Measurements from ENCODE around the gene CHAC2.

CHAC2 gene

DNA sequence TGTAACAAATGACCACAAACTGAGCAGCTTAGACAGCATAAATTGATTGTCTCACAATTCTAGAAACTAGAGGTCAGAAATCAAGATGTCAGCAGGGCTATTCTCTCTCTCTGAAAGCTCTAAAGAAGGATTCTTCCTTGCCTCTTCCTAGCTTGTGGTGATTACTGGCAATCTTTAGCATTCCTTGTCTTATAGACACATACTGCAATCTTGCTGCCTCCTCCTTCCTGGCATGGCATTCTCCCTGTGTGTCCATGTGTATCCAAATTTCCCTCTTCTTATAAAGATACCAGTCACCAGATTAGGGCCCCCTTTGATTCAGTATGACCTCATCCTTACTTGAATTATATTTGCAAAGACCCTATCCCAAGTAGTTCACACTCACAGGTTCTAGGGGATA, 16.8 kb downstream of the CHAC2 start:
- no peak for DNase-seq (ENCODE audit: extremely low spot score)
- CTCF ChIA-PET = no interaction called here
- POLR2A ChIA-PET = interaction anchor here (1.2 kb wide), 1 partner anchor 17 kb away, joined by 6 read pairs; the partner anchor contains the start of gene CHAC2
- TF ChIP-seq ELF4 (IDR thresholded peaks at IDR 0.05) = no peak

DNA sequence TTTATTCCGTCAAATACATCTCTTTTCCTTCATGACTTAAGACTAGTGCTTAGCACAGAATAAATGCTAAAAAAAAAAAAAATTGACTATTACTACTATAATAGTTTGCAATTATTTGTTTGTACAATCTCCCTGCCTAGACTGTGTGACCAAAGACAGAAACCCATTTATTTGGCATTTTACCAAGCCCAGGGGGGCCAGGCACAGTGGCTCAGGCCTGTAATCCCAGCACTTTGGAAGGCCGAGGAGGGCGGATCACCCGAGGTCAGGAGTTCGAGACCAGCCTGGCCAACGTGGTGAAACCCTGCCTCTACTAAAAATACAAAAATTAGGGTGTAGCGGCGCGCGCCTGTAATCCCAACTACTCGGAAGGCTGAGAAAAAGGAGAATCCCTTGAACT, 17.8 kb downstream of the CHAC2 start:
- ChIA-PET CTCF (no interaction called here), POLR2A (interaction anchor here (2.4 kb wide), 1 partner anchor 18 kb away, joined by 23 read pairs; the partner anchor contains the start of gene CHAC2)
- TF ChIP-seq ARNT (IDR thresholded peaks at IDR 0.05) = no peak
- TF ChIP-seq BHLHE40 (IDR thresholded peaks at IDR 0.05; ENCODE audit: borderline replicate concordance) = no peak
- no peak for TF ChIP-seq L3MBTL2 (conservative IDR thresholded peaks at IDR 0.05)
- no peak for TF ChIP-seq ZNF384 (IDR thresholded peaks at IDR 0.05)
- no peak for TF ChIP-seq HDGF (IDR thresholded peaks at IDR 0.05; ENCODE audit: borderline replicate concordance)
- TF ChIP-seq LEF1 (IDR thresholded peaks at IDR 0.05; ENCODE audit: borderline replicate concordance) = no peak
- no peak for TF ChIP-seq TARDBP (IDR thresholded peaks at IDR 0.05)
- no peak for TF ChIP-seq CTBP1 (IDR thresholded peaks at IDR 0.05; ENCODE audit: borderline replicate concordance)
- TF ChIP-seq FOXA1 (IDR thresholded peaks at IDR 0.05) = no peak
- TF ChIP-seq, protein P1, sequence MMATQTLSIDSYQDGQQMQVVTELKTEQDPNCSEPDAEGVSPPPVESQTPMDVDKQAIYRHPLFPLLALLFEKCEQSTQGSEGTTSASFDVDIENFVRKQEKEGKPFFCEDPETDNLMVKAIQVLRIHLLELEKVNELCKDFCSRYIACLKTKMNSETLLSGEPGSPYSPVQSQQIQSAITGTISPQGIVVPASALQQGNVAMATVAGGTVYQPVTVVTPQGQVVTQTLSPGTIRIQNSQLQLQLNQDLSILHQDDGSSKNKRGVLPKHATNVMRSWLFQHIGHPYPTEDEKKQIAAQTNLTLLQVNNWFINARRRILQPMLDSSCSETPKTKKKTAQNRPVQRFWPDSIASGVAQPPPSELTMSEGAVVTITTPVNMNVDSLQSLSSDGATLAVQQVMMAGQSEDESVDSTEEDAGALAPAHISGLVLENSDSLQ (IDR thresholded peaks at IDR 0.05) = no peak
- no peak for TF ChIP-seq NFRKB (IDR thresholded peaks at IDR 0.05)
- no peak for TF ChIP-seq FOXM1 (IDR thresholded peaks at IDR 0.05; ENCODE audit: borderline replicate concordance)
- TF ChIP-seq SUZ12 (IDR thresholded peaks at IDR 0.05) = no peak
- no peak for TF ChIP-seq ELF4 (IDR thresholded peaks at IDR 0.05)
- DNase-seq (ENCODE audit: extremely low spot score) = no peak

DNA sequence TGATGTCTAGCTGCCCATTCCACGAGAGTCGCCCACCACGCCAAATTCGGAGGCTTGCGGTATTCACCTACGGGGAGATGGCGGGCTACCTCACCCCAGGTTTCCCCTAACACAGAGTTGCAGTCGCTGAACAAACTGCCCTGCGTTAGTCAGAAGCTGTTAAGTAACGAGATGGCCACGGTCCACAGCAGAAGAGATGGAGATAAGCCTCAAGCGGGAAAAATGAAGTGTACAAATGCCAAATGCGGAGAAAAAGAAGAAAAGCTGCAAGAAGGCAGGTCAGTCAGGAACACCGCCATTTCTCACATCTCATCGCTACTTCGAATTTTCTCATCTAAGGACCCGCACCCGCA, 18.7 kb downstream of the CHAC2 start:
- DNase-seq (ENCODE audit: extremely low spot score) = peak; percentile 18
- TF ChIP-seq L3MBTL2 (conservative IDR thresholded peaks at IDR 0.05) (no peak), ELF4 (IDR thresholded peaks at IDR 0.05) (no peak), CTBP1 (IDR thresholded peaks at IDR 0.05; ENCODE audit: borderline replicate concordance) (no peak), LEF1 (IDR thresholded peaks at IDR 0.05; ENCODE audit: borderline replicate concordance) (no peak), TARDBP (IDR thresholded peaks at IDR 0.05) (no peak), HDGF (IDR thresholded peaks at IDR 0.05; ENCODE audit: borderline replicate concordance) (no peak), SP1 (IDR thresholded peaks at IDR 0.05) (no peak), FOXM1 (IDR thresholded peaks at IDR 0.05; ENCODE audit: borderline replicate concordance) (no peak), FOXA1 (IDR thresholded peaks at IDR 0.05) (no peak)
- CTCF ChIA-PET = interaction anchor here (0.7 kb wide), 1 partner anchor 1090 kb away, joined by 3 read pairs; no protein-coding TSS in a partner anchor
- POLR2A ChIA-PET = interaction anchor here (0.9 to 2.4 kb wide), 7 partner anchors 10 to 544 kb away, joined by 3 to 23 read pairs (median 5); partner anchors contain the start of gene CHAC2

DNA sequence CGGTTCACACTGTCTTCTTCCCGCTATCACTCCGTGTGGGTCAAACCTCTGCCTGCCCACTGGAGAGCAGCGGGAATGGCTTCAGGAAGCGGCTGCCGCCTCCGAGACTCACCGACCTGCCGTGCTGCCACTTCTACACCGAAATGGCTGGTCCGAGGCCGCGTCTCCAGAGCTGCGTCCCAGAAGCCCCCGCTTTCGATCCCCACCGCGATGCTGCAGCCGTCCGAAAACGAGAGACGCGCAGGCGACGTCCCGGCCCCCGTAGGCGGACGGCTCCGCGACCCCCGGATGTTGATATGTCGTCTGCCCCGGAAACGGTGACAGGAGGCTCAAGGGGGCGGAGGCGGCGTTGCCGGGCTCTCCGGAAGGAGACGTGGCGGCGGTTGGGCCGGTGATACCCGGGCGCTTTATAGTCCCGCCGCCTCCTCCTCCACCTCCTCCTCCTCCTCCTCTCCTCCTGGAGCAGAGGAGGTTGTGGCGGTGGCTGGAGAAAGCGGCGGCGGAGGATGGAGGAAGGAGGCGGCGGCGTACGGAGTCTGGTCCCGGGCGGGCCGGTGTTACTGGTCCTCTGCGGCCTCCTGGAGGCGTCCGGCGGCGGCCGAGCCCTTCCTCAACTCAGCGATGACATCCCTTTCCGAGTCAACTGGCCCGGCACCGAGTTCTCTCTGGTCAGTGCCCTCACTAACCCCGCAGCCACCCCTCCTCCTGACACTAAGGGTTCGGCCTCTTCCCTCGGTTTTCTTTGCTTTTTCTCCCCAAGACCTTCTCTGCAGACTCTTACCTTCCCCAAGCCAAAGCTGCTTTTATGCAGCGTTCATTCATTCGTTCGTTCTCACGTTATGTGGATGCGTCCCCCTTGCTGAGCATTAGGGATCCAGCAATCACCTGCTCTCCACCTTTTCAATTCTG, 19.4 kb downstream of the CHAC2 start, which contains the start of the genes ASB3 and ERLEC1:
ASB3 (minus strand) TSS at position 249 of the 909 bp plus-strand sequence. CDS start 21,381 bp downstream, outside the sequence.
ERLEC1 (plus strand) TSS at position 340 of the 909 bp plus-strand sequence; CDS start at position 507, 167 bp downstream.
- TF ChIP-seq SP1 (IDR thresholded peaks at IDR 0.05) = no peak
- TF ChIP-seq FOXK2 (IDR thresholded peaks at IDR 0.05) = peak; percentile 67; the same call in 1 of the 2 replicates
- no peak for TF ChIP-seq CTBP1 (IDR thresholded peaks at IDR 0.05; ENCODE audit: borderline replicate concordance)
- TF ChIP-seq FOXM1 (IDR thresholded peaks at IDR 0.05; ENCODE audit: borderline replicate concordance) = peak; percentile 74; the same call in 1 of the 2 replicates
- TF ChIP-seq, protein P1 (IDR thresholded peaks at IDR 0.05) = peak; percentile 39
- TF ChIP-seq ARNT (IDR thresholded peaks at IDR 0.05) = no peak
- TF ChIP-seq TARDBP (IDR thresholded peaks at IDR 0.05) = no peak
- no peak for TF ChIP-seq NFRKB (IDR thresholded peaks at IDR 0.05)
- TF ChIP-seq ELF4 (IDR thresholded peaks at IDR 0.05) = peak; percentile 61
- POLR2A ChIA-PET = interaction anchor here (0.9 to 2.4 kb wide), 8 partner anchors 10 to 543 kb away, joined by 3 to 23 read pairs (median 4); partner anchors contain the start of gene CHAC2
- DNase-seq (ENCODE audit: extremely low spot score) = peak; percentile 85
- CTCF ChIA-PET = interaction anchor here (0.7 kb wide), 1 partner anchor 1091 kb away, joined by 3 read pairs; no protein-coding TSS in a partner anchor

DNA sequence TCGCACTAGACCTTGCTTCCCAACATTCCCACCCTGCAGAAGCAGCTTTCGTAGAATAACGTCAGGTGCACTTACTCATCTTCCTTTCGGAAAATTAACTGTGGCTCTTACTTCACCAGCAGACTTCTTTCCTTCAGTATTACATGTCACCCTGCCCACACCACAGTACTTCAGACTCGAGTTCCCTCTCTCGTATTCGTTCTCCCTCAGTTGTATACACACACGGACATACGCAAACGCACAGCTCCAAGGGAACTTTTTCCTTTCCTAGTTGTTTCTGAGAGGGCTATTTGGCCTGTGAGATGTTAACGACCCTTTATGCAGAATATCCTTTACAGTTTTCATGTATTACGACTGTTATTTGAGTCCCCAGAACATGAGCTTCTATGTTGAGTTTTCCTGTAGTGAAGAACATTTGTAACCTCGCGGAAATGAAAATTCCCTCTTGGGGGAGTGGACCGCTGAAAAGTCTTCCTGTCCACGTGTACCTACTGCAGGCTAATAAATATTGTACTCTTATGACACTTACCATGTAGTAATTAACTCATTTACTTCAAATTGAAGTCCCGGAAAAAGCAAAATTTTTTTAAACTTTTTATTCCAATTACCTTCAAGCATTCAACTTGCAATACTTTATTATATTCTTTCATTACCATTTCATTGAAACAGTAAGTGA, 20.1 kb downstream of the CHAC2 start:
- ChIA-PET POLR2A (interaction anchor here (1.3 to 2.4 kb wide), 5 partner anchors 9 to 20 kb away, joined by 3 to 23 read pairs (median 5); partner anchors contain the start of gene CHAC2), CTCF (no interaction called here)
- peak; percentile 15 for DNase-seq (ENCODE audit: extremely low spot score)

More for the DNA sequence above, 20.1 kb downstream of the CHAC2 start:
- TF ChIP-seq SUZ12 (IDR thresholded peaks at IDR 0.05) = no peak
- no peak for TF ChIP-seq L3MBTL2 (conservative IDR thresholded peaks at IDR 0.05)
- TF ChIP-seq SP1 (IDR thresholded peaks at IDR 0.05) = no peak
- TF ChIP-seq NFRKB (IDR thresholded peaks at IDR 0.05) = no peak
- no peak for TF ChIP-seq LEF1 (IDR thresholded peaks at IDR 0.05; ENCODE audit: borderline replicate concordance)
- no peak for TF ChIP-seq CTBP1 (IDR thresholded peaks at IDR 0.05; ENCODE audit: borderline replicate concordance)
- TF ChIP-seq, protein P1 (IDR thresholded peaks at IDR 0.05) = no peak
- no peak for TF ChIP-seq FOXA1 (IDR thresholded peaks at IDR 0.05)
- no peak for TF ChIP-seq ZNF384 (IDR thresholded peaks at IDR 0.05)
- TF ChIP-seq HDGF (IDR thresholded peaks at IDR 0.05; ENCODE audit: borderline replicate concordance) = no peak
- TF ChIP-seq FOXM1 (IDR thresholded peaks at IDR 0.05; ENCODE audit: borderline replicate concordance) = no peak
- no peak for TF ChIP-seq ARNT (IDR thresholded peaks at IDR 0.05)
- TF ChIP-seq ELF4 (IDR thresholded peaks at IDR 0.05) = no peak
- no peak for TF ChIP-seq FOXK2 (IDR thresholded peaks at IDR 0.05)
- no peak for TF ChIP-seq BHLHE40 (IDR thresholded peaks at IDR 0.05; ENCODE audit: borderline replicate concordance)
- no peak for TF ChIP-seq TARDBP (IDR thresholded peaks at IDR 0.05)
